Measurements from ENCODE around the gene GATC. TPM values are rescaled to one million over a fixed set of nuclear protein-coding genes. Genes with fewer than 3 reads are reported as not detected.
A peak's percentile ranks its signal among the peaks of the same experiment; 100 is the strongest.

GATC gene
- total RNA-seq, 2 donors from 2014 or later: 16.9 to 24.1 TPM

DNA sequence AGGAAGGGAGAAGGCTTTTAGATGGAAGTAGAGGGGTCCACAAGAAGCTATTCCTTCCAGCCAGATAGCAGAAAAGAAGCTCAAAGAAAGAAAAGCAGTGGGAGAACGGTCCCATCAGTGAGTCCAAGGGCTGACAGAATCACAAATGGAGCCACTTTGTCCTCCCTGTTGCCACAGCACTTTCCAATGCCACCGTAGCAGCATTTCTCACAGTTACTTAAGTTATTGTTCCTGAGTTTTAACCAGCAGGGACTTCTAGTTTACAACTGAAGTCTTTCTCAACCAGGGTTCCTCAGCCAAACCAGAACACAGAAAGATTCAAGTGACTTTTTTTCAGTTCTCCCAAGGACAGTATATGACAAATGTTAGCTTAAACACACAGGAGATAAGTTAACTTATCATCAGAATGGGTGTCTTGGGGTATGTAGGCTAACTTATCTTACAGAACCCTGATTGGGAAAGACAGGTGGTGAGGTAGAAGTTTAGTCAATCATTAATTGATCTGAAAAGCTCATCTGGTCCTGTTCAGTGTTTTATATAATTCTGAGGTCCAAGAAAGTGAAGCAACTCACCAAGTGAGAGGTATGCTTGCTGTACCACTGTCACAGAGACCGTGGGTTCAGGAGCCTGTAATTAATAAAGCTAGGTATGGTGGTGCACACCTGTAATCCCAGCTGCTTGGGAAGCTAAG, 7.0 kb downstream of the GATC start:
- ATAC-seq (peak; percentile 80), DNase-seq (peak; percentile 46 to 73 (median 52))
- peak overlapping the region; percentile 72 to 88 (median 84) for H3K27ac ChIP-seq
- H3K4me3 ChIP-seq: no peak overlapping the region
- 29 to 31% methylated on average over 3 of the region's 3 CpGs for WGBS, 2 donors
- peaks cover 70% of the 10 kb centered on the region for H3K4me1 ChIP-seq
- intact Hi-C loops (cut with DNase I): no loop called here
- H3K27me3 ChIP-seq: no peaks in the 10 kb centered on the region
- H3K9me3 ChIP-seq: no peaks in the 10 kb centered on the region
- no peaks in the 10 kb centered on the region for H3K36me3 ChIP-seq (replicated peaks in 1 of 2; ENCODE audit: insufficient read depth in 1 of 2, low read depth in 2 of 2)
- peak in 2 of 3 donors; percentile 33 to 39 for TF ChIP-seq POLR2A (IDR thresholded peaks at IDR 0.05)
- TF ChIP-seq, protein P1, sequence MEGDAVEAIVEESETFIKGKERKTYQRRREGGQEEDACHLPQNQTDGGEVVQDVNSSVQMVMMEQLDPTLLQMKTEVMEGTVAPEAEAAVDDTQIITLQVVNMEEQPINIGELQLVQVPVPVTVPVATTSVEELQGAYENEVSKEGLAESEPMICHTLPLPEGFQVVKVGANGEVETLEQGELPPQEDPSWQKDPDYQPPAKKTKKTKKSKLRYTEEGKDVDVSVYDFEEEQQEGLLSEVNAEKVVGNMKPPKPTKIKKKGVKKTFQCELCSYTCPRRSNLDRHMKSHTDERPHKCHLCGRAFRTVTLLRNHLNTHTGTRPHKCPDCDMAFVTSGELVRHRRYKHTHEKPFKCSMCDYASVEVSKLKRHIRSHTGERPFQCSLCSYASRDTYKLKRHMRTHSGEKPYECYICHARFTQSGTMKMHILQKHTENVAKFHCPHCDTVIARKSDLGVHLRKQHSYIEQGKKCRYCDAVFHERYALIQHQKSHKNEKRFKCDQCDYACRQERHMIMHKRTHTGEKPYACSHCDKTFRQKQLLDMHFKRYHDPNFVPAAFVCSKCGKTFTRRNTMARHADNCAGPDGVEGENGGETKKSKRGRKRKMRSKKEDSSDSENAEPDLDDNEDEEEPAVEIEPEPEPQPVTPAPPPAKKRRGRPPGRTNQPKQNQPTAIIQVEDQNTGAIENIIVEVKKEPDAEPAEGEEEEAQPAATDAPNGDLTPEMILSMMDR (IDR thresholded peaks at IDR 0.05): no peak

DNA sequence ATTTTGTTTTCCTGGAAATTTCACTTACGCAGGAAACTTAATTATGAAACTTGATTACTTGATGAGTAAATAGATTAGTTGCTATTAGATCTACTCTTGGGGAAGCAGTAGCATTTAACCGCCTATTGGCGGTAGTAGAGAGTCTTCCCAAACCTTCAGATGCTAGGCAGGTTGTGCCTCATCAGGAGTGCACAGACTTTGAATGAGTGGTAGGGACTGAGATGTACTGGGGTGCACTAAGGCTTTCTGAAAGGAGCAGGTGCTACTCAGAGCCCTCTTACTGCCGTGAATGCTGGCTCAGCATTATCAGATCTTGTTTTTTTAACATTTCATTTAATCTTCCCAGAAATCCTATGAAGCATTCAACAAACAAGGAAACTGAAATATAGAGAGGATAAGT, 7.7 kb downstream of the GATC start:
- Histone ChIP-seq H3K4me3 (no peak overlapping the region), H3K27ac (peak overlapping the region; percentile 32 to 88 (median 84)), H3K27me3 (no peaks in the 10 kb centered on the region), H3K36me3 (replicated peaks in 1 of 2; ENCODE audit: insufficient read depth in 1 of 2, low read depth in 2 of 2) (peaks cover 4 to 7% of the 10 kb centered on the region in 2 donors), H3K9me3 (no peaks in the 10 kb centered on the region), H3K4me1 (peaks cover 62% of the 10 kb centered on the region)
- TF ChIP-seq POLR2A (IDR thresholded peaks at IDR 0.05): no peak
- TF ChIP-seq, protein P1 (IDR thresholded peaks at IDR 0.05): peak in 6 of 7 experiments; percentile 23 to 52 (median 38)
- ATAC-seq (peak; percentile 10), DNase-seq (no peak)
- 31 to 36% methylated on average over 4 of the region's 4 CpGs for WGBS, 2 donors
- intact Hi-C loops (cut with DNase I): no loop called here

DNA sequence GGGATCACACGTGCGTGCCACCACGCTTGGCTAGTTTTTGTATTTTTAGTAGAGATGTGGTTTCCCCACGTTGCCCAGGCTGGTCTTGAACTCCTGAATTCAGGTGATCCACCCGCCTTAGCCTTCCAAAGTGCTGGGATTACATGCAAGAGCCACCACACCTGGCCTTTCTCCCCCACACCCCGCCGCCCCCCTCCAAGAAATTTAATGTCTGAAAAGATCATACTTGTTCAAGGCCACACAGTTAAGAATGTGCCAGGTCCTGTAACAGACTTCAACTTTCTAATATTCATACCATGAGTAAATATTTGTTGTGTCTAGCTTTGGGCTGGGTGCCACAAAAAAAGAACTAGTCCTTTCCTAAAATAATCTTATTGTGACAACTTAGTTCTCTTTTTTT, 9.1 kb downstream of the GATC start:
- intact Hi-C loops (cut with DNase I): no loop called here
- Histone ChIP-seq H3K36me3 (replicated peaks in 1 of 2; ENCODE audit: insufficient read depth in 1 of 2, low read depth in 2 of 2) (peaks cover 8 to 14% of the 10 kb centered on the region in 2 donors), H3K4me3 (no peak overlapping the region), H3K9me3 (no peaks in the 10 kb centered on the region), H3K27me3 (no peaks in the 10 kb centered on the region), H3K27ac (peak overlapping the region in 3 of 4 donors; percentile 81 to 88 (median 87)), H3K4me1 (peaks cover 52% of the 10 kb centered on the region)
- 39 to 42% methylated on average over 6 to 7 of the region's 7 CpGs for WGBS, 2 donors
- TF ChIP-seq POLR2A (IDR thresholded peaks at IDR 0.05): peak in 1 of 3 donors; percentile 13
- TF ChIP-seq, protein P1 (IDR thresholded peaks at IDR 0.05): no peak
- ATAC-seq: peak; percentile 70
- DNase-seq: peak; percentile 87 to 94 (median 88)

- no peak for TF ChIP-seq POLR2A (IDR thresholded peaks at IDR 0.05)
- TF ChIP-seq, protein P1 (IDR thresholded peaks at IDR 0.05): peak in 4 of 7 experiments; percentile 13 to 29 (median 20)
- WGBS, 2 donors: 36 to 56% methylated on average over 6 of the region's 6 CpGs
- H3K27me3 ChIP-seq: no peaks in the 10 kb centered on the region
- no peaks in the 10 kb centered on the region for H3K9me3 ChIP-seq
- no peak overlapping the region for H3K4me3 ChIP-seq
- H3K36me3 ChIP-seq (replicated peaks in 1 of 2; ENCODE audit: insufficient read depth in 1 of 2, low read depth in 2 of 2): peaks cover 12 to 18% of the 10 kb centered on the region in 2 donors
- intact Hi-C loops (cut with DNase I): no loop called here
- ATAC-seq: no peak
- H3K27ac ChIP-seq: no peak overlapping the region
- H3K4me1 ChIP-seq: peaks cover 48% of the 10 kb centered on the region
- DNase-seq: no peak
These were observed 10.9 kb downstream of the GATC start for GRCh38 chr12:120457133-120457532.

DNA sequence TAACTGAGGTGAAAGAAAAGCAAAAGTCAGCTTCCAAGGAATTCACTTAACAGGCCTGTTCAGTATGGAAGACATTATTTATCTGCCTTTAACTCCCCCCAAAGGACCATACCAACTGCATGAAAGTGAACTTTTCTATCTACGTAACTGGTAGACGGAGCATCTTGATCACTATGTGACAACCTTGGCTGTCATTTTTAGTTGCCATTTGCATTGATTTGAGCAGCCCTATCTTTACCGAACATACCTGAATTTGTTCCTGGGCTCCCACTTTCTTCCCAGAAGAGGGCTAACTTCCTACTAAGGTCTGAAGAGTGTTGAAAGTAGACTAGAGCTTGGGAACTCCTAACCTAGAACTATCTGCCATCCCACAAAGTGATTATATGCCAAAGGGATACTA, 13.9 kb downstream of the GATC start:
- Histone ChIP-seq H3K4me3 (no peak overlapping the region), H3K27me3 (no peaks in the 10 kb centered on the region), H3K36me3 (replicated peaks in 1 of 2; ENCODE audit: insufficient read depth in 1 of 2, low read depth in 2 of 2) (peaks cover 21 to 39% of the 10 kb centered on the region in 2 donors), H3K9me3 (no peaks in the 10 kb centered on the region), H3K27ac (no peak overlapping the region), H3K4me1 (peaks cover 19% of the 10 kb centered on the region)
- ATAC-seq (no peak), DNase-seq (no peak)
- TF ChIP-seq, protein P1 (IDR thresholded peaks at IDR 0.05): no peak
- no peak for TF ChIP-seq POLR2A (IDR thresholded peaks at IDR 0.05)
- intact Hi-C loops (cut with DNase I): no loop called here
- WGBS, 2 donors: 70 to 81% methylated on average over 3 of the region's 3 CpGs

Data from body of pancreas (tissue), 4 donors.